ENCODE data around the gene SUMF1. TPM values are rescaled to one million over a fixed set of nuclear protein-coding genes. Genes with fewer than 3 reads are reported as not detected.

SUMF1 gene
- total RNA-seq, 1 donor from 2014 or later = 8.6 TPM

- Histone ChIP-seq H3K9me3 (replicated peaks) (no peaks in the 10 kb centered on the region), H3K4me3 (no peak overlapping the region), H3K27me3 (ENCODE audit: low read depth) (no peaks in the 10 kb centered on the region), H3K36me3 (peaks cover 35% of the 10 kb centered on the region), H3K4me1 (peaks cover 12% of the 10 kb centered on the region), H3K27ac (replicated peaks) (no peak overlapping the region)
- no peak for DNase-seq
- intact Hi-C loops (cut with micrococcal nuclease) = no loop called here
- no peak for TF ChIP-seq CTCF (IDR thresholded peaks at IDR 0.05; ENCODE audit: borderline replicate concordance)
These were observed 152.4 kb downstream of the SUMF1 start for GRCh38 chr3:4314688-4315087.

DNA sequence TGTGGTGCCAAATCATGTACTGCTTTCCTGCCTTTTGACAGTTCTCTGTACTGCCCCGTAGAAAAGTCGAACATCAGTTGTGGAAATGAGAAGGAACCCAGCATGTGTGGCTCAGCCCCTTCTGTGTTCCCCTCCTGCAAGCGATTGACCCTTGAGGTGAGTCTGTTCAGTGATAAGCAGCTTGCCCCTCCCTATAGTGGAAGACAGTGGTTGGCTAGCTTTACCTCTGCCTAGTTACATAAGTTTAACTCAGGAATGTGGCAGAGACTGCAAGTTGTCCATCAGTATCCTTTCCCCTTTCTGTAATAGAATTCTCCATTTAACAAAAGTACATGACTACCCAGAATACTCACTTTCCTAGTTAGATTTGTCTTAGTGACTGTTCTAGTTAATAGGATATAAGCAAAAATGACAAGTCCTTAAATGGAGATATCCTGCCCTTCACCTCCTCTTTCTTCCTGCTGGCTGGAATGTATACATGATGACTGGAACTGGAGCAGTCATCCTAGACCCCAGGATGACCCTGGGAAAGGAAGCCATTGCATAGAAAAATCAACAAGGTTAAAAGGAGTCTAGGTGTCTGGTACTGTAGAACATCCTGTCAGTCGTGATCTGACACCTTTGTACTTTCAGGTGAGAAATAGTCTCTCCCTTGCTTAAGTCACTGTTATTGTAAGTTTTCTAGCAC lies 153.3 kb downstream of the SUMF1 start:
- no peak for DNase-seq
- peaks cover 35% of the 10 kb centered on the region for H3K36me3 ChIP-seq
- peaks cover 12% of the 10 kb centered on the region for H3K4me1 ChIP-seq
- no peak overlapping the region for H3K27ac ChIP-seq (replicated peaks)
- no peak overlapping the region for H3K4me3 ChIP-seq
- H3K9me3 ChIP-seq (replicated peaks) = no peaks in the 10 kb centered on the region
- H3K27me3 ChIP-seq (ENCODE audit: low read depth) = no peaks in the 10 kb centered on the region
- TF ChIP-seq CTCF (IDR thresholded peaks at IDR 0.05; ENCODE audit: borderline replicate concordance) = no peak
- intact Hi-C loops (cut with micrococcal nuclease) = no loop called here

DNA sequence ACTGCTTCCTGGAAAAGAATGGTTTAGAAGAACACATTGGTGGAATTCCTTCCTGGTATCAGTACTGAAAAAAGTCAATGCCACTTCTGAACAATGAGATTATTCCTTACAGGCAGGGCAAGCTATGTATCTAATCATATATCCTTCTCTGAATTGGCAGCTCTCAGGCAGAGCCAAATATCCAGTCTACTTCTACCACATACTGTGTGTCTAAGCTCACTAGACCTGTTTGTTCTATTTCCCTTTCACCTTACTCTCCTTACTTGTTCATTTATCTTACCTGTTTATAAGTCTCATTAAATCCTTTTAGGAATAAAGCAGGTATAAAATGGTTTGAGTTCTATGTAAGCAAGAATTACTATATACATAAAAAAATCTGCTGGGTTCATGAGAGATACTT lies 155.6 kb downstream of the SUMF1 start:
- Histone ChIP-seq H3K36me3 (peaks cover 25% of the 10 kb centered on the region), H3K4me3 (no peak overlapping the region), H3K9me3 (replicated peaks) (no peaks in the 10 kb centered on the region), H3K4me1 (peaks cover 35% of the 10 kb centered on the region), H3K27me3 (ENCODE audit: low read depth) (no peaks in the 10 kb centered on the region), H3K27ac (replicated peaks) (no peak overlapping the region)
- no peak for DNase-seq
- intact Hi-C loops (cut with micrococcal nuclease) = no loop called here
- no peak for TF ChIP-seq CTCF (IDR thresholded peaks at IDR 0.05; ENCODE audit: borderline replicate concordance)

Other genes starting within 250 kb of the SUMF1 start
- 16.6 TPM for gene SETMAR, start 163.9 kb downstream of the SUMF1 start, total RNA-seq
- gene ITPR1, start 26.1 kb upstream of the SUMF1 start, total RNA-seq = 29.0 TPM

All from left ventricle myocardium inferior (tissue), 1 donor.